Dedifferentiated amniotic fluid mesenchymal stem cell (primary cell): ENCODE data around the gene SLC4A8.
A peak's percentile ranks its signal among the peaks of the same experiment; 100 is the strongest.

ENCODE experiments used
- DNase-seq: peaks from one replicate; pipeline ENCODE4 v3.0.0-alpha.2; 2016; ENCODE audit errors: extremely low spot score

Gene SLC4A8

DNA sequence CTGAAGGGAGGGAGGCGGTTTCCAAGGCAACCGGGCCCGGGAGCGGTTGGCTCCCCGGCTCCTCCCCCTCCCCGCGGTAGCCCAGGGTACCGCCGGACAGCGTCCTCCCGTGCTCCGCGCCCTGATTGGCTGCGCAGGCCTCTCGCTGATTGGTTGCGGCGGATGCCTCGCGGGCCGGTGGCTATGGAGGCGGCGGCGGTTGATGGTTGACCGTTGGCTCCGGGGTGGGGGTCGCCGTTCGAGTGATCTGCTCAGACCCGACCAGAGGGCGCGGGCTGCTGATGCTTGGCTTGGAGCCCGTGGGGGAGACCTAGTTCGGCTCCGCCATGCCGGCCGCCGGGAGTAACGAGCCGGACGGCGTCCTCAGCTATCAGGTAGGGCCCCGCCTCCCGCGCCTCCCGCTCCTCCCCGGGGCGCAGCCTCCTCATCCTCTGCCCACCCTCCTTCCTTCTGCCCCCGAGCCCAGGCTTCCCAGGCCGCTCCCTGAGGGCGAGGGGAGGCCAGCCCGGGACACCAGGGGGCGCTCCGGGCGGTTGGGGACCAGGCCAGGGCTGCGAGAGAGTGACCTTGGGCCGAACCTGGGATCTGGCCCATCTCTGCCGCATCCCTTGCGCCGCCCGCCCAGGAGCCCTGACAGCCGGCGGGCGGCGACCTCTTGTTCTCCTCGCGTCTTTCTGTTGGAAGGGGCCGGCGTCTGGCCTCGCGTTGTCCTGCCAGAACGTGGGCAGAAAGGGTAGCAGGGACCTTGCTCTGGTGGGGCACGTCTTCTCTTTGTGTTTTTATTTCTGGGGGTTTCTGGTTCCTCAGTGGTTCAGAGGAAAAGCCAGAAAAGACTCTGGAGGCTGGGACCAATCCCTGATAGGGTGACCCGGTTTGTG, at the start of gene SLC4A8:
Gene SLC4A8, plus strand, starts transcription at position 170 of the 878 bp plus-strand sequence. Its CDS starts 157 bp downstream, at position 327.
- DNase-seq: peak; percentile 88

- DNase-seq: no peak
These were observed 49.8 kb upstream of the SLC4A8 start for GRCh38 chr12:51374856-51375255.

GRCh38 chr12:51377099-51377984, 47.3 kb upstream of the SLC4A8 start:
- no peak for DNase-seq

DNA sequence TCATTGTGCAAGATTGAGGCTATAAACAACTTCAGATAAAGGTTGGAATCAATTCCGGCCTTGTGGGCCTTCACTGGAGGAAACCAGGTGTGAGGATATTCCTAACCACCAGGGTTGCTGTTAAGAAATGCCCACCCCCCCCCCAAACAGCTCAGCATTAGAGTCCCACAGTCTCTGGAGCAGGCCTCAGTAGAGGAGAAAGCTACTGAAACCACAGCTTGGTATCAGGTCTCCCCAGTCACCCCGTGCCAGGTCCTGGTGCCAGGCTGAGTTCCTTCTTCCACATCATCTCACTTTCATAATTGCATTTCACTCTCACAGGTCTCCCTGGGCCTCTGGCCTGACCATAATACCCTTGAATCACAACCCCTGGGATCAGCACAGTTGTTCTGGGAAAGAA, 45.9 kb upstream of the SLC4A8 start:
- no peak for DNase-seq

- no peak for DNase-seq
These were observed 45.1 kb upstream of the SLC4A8 start for GRCh38 chr12:51379571-51379970.

GRCh38 chr12:51381226-51382079, 43.2 kb upstream of the SLC4A8 start:
- DNase-seq: no peak

GRCh38 chr12:51382173-51382572, 42.5 kb upstream of the SLC4A8 start:
- DNase-seq: no peak

DNA sequence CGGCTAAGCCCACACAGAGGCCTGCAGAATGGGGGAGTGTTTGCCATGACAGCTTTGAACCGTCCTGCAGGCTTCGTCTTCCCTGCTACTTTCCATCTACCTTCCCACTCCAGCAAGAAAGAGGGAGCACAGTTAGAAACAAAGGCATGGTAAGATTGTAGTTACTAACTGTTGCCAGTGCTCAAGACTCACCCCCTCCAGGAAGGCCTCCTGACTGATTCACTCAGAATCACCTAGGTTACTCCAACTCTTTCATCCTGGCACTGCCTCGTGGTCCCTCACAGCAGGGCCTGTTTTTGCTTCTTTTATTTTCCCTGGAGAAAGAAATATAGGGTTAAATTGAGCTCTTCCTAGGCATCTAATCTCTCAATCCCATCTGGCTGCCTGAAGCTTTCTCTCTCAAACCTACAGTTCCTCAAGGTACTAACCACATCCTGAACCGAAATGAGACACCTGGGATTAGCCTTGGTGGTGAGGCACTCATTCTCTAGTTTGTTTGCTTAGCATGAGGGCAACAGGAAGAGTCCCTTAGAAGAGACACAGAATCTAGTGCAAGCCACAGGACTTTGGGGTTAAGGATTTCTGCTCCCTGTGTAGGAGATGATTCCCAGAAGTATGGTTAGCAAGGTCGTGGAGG, 41.2 kb upstream of the SLC4A8 start:
- DNase-seq: no peak

- no peak for DNase-seq
These were observed 38.3 kb upstream of the SLC4A8 start for GRCh38 chr12:51386351-51386750.

GRCh38 chr12:51388069-51388799, 36.4 kb upstream of the SLC4A8 start:
- DNase-seq: peak; percentile 72

DNA sequence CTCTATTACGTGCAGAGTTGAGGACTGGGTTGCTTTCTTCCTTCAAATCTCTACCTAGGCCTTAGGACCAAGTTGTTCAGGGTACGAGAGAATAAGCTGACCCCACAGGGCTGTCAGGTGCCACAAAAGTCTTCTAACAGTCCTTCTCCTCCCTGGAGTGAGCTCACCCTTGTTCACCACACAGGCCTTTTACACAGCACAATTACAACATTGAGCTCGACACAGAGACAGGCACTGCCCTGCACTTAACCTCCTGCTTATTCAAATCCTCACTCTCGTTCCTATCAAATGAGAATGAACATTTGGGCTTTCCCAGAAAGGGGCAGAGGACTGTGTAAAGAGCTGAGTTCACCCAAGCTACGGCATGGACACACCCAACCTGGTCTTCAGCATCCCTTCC, 35.8 kb upstream of the SLC4A8 start:
- no peak for DNase-seq

DNA sequence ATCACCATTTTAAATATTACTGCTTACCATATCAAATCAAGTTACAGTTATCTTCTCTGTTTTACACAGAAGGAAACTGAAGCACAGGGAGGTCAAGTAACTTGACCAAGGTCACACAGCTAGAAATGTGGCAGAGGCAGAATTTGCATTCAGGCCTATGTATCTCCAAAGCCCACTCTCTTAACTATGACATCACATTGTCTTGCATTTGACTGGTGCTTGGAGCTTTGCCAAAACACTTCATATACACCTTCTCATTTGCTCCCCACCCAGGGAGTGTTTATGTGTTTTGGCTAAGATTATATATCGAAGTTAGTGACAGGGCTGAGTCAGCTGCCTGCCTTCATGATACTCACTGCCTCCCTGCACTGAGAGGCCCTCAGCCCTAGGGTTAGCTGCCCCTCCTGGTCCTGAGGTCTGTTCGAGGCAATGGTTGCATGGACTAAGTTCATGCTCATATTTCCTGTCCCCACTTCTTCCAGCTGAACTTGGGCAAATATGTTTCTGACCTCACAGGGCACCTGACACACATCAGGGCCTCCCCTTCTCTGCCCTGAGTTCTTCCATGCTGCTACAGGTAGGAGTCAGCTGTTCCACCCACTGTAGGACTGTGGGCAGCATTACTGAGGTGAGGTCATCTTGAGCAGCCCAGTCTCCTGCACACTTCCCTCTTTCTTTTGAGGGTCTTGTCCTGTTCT, 35.2 kb upstream of the SLC4A8 start:
- no peak for DNase-seq

DNA sequence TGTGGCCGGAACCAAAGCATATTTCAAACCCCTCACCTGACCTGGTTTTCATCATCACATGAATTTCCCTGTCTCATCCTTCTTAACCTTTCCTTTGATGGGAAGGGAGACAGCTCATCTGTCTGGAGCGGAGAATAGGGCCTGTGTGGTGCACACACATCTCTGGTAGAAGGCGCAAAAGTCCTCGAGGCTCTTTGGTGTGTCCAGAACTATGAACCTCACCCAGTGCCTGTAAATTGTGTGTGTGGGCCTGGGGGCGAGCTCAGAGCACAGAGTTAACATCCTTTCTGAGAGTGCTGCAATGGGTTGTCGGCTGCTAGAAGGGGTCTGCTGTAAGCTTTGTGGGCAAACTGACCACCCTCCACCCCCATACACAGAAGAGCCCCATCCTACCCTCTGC, 34.2 kb upstream of the SLC4A8 start:
- DNase-seq: no peak

DNA sequence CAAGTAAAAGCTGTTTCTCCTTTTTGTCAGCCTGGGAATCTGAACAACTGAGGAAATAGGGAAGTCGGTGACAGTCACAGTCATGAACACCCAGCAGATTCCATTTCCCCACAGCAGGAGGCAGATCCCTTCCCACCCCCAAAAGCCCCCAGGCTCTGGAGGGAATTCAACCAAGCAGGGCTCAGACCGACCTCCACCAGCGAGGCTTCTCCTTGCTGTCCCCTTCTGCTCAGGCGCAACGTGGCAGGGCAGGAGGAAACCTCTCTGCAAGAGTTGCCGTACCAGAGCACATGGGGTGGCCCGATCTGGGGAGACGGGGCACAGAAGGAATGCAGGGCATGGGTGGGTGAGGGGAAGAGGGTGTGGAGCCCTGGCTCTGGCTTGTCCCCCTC, 33.7 kb upstream of the SLC4A8 start:
- DNase-seq: no peak

DNA sequence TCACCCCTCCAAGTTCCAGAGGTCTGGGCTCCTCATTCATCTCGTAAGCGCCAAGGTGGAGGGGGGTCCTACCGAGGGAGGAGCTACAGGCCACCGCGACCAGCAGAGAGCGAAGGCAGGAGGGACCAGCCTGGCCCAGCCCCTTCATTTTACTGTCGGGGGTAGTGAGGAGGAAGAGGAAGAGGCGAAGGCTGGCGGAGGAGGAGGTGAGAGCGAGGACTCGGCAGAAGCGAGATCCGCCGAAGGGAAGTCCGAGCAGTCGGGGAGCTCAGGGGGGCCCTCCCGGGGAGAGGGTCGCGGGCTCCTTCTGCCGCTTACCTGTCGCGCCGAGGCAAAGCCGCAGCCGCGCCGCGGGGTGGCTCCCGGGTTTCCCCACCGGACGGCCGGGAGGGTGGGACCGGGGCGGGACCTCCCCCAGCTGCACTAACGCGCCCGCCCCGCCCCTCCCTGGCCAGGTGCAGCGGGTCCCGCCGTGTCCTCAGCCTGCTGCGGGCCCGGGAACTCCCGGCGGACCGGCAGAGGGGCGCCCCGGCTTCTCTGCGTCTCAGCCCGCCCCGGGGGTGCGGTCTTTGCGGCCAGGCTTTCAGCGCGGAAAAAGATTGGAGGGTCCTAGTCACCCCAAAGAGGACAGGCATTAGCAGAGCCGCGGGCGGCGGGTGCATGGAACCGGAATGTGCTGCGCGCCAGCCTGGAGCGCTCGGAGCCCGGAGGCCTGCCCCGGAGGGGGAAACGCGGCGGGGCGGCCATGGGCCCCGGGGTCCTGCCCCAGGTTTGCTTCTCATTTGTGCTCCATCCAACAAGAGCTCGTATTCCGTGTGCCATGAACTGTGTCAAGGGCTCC, 33.1 kb upstream of the SLC4A8 start, which contains the start of gene GALNT6:
Gene GALNT6, minus strand, starts transcription at position 124 of the 841 bp plus-strand sequence. CDS start 11,625 bp downstream, outside the sequence.
- DNase-seq: no peak

GRCh38 chr12:51392556-51393237, 31.9 kb upstream of the SLC4A8 start:
- DNase-seq: peak; percentile 40

DNA sequence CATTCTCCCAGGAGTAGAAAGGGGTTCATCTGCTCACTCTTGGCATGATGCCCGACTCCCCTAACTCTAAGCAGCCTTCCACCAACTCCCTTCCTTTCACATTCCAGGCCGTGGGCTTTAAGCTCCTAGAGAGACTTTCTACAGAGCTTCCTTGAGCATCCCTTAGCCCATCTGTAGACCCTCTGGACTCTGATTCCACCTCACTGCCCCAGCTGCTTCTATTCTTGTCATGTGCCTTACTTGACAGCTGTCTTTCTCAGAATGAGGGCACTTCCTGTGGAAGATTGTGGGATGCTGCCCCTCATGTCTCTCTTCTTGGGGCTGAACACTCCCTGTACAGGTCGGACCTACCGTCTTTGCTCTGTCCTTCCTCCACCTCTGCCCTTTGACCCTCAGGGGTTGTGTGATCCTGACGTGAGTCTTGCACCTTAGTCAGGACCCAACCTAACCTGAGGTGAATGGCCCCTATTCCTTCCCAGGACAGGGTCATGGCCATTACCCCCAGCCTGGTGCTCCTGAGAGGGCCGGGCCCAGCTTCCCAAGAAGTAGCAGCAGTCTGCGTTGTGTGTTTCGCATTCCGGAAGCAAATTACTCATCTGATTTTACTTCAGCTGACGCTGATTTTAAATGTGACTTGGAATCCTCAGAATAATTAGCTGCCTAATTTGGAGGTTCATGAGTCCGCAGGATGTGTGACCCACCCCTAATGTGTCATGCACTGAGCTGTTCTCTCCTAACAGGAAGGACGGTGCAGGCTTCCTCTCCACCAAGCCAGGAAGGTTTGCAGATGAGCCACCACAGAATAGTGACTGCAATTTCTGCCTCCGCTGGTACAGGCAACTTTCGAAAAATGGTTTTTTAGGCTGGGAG, 30.7 kb upstream of the SLC4A8 start:
- peak; percentile 51 for DNase-seq
